Esophagus (tissue), 2 donors: ENCODE data around the gene DHH. TPM values are rescaled to one million over a fixed set of nuclear protein-coding genes. Genes with fewer than 3 reads are reported as not detected.

Experiments used
- H3K27ac ChIP-seq, 2 donors: one replicate each; pipeline ENCODE4 v1.5.1; 2013; ENCODE audit warnings: low read depth in 2 of 2, mild to moderate bottlenecking in 2 of 2, inconsistent platforms in 1 of 2, low read length in 1 of 2, moderate library complexity in 1 of 2
- H3K27me3 ChIP-seq, 2 donors: one replicate each; pipeline ENCODE4 v1.6.1; 2013; ENCODE audit warnings: low read length in 2 of 2, control low read depth in 1 of 2, mild to moderate bottlenecking in 1 of 2; ENCODE audit not compliant: insufficient read depth in 2 of 2, control insufficient read depth in 1 of 2
- H3K36me3 ChIP-seq, 2 donors: one replicate each; pipeline ENCODE4 v1.6.1; 2013; ENCODE audit warnings: low read length in 1 of 2; ENCODE audit not compliant: control insufficient read depth in 2 of 2, insufficient read depth in 2 of 2
- H3K4me1 ChIP-seq, 2 donors: one replicate each; pipeline ENCODE4 v1.6.1; 2013; ENCODE audit warnings: low read length in 1 of 2; ENCODE audit not compliant: control insufficient read depth in 2 of 2, insufficient read depth in 2 of 2
- H3K4me3 ChIP-seq, 2 donors: one replicate each; pipeline ENCODE4 v1.5.1; 2013; ENCODE audit warnings: low read length in 2 of 2, mild to moderate bottlenecking in 2 of 2, low read depth in 1 of 2, moderate library complexity in 1 of 2
- H3K9me3 ChIP-seq, 2 donors: one replicate each; pipeline ENCODE4 v1.6.1; 2013; ENCODE audit warnings: mild to moderate bottlenecking in 2 of 2, low read depth in 1 of 2, low read length in 1 of 2, moderate library complexity in 1 of 2; ENCODE audit not compliant: control insufficient read depth in 2 of 2, insufficient read depth in 1 of 2
- WGBS, 2 donors: extraction: QIAGEN DNeasy Blood & Tissue Kit; methylation state at CpG; one replicate each; pipeline ENCODE4 v1.1.7; 2013; 5-methylcytosine and 5-hydroxymethylcytosine counted together
- polyA plus RNA-seq, 2 donors: library from polyadenylated mRNA; stranded (reverse); fragments of 200-250 nt; gene quantifications; one replicate each; pipeline ENCODE4 v1.2.3, GENCODE V29; 2013
- donor health status: healthy with polysubstance abuse.
- donor health status: Bipolar disorder and iron deficiency.

The DHH gene
- polyA plus RNA-seq, 2 donors, result 0.06 to 0.21 TPM

DNA sequence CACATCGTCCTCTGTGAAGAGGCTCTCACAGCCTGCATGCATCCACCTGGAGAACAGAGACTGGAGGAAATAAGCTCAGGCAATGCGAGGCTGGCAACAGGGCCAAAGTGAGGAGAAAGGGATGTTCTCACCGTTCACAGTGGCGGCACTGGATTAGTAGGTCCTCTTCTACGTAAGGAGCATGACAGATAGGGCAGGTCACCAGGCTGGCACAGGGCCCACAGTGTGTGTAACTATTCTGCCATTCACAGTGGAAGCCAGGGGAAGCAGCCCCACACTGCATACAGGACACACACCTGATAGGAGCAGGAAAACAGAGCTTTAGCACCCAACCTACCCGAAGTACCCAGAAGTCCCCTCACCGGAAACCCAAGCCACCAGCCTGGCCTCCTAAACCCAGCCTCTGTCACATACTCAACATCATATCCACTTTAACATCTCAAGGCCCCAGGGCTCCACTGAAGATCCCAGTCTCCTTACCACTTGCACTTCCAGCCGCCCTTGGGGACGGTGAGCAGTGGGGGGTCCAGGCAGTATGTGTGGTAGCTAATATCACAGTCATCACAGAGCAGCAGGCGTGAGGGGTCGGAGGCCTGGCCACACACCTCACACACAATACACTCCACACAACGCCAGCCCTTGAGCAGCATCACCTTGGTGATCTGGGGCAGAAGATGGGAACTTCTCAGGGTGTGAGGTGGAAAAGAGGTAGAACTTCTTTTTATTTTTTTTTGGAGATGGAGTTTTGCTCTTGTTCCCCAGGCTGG lies 48.3 kb downstream of the DHH start:
- Histone ChIP-seq H3K36me3 (peaks cover 43 to 84% of the 10 kb centered on the region in 2 donors), H3K4me1 (no peaks in the 10 kb centered on the region), H3K4me3 (no peak overlapping the region), H3K27me3 (no peaks in the 10 kb centered on the region), H3K9me3 (no peaks in the 10 kb centered on the region), H3K27ac (no peak overlapping the region)
- 90% methylated on average over 12 of the region's 12 CpGs for WGBS, 2 donors

DNA sequence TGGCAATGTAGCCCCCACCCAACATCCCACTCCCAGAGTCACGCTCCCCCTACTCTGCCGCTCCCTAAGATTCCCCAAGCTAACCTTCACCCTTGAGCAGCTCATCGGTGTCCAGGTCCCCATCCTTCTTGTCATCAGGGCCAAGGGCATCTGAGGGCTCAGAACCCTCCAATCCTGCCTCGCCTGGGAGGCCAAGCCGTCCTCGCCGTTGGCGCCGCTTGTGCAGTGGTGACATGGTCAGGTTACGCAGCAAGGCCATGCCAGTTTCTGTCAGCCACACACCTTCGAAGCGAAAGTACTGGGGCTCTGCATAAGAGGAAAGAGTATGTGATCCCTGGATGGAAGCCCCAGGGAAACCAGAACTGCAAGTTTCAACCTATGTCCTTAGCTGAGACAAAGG lies 49.9 kb downstream of the DHH start:
- H3K4me3 ChIP-seq, result no peak overlapping the region
- H3K27me3 ChIP-seq, result no peaks in the 10 kb centered on the region
- 96 to 98% methylated on average over 12 of the region's 12 CpGs for WGBS, 2 donors
- H3K9me3 ChIP-seq, result no peaks in the 10 kb centered on the region
- peaks cover 56 to 82% of the 10 kb centered on the region in 2 donors for H3K36me3 ChIP-seq
- no peaks in the 10 kb centered on the region for H3K4me1 ChIP-seq
- H3K27ac ChIP-seq, result peak overlapping the region in 1 of 2 donors; percentile 5

DNA sequence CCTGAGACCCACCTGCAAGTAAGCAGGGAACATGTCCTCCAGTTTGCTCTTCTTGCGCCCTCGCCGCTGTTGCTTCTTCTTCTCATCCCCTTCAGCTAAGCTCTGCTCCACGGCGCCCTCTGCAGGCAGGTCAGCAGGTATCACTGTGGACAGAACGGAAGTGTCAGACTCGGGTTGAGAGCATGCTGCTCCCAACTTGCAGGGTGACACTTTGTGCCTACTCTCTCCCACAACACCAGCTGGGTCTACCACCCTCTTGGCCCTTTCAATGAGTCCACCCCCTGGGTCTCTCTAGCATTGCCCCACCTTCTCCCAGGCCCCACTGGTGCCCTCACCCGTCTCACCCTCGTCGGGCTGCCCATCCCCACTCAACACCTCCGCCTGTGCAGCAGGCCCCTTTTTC lies 50.7 kb downstream of the DHH start:
- 55 to 59% methylated on average over 11 of the region's 11 CpGs for WGBS, 2 donors
- H3K4me1 ChIP-seq, result no peaks in the 10 kb centered on the region
- no peak overlapping the region for H3K4me3 ChIP-seq
- H3K27me3 ChIP-seq, result no peaks in the 10 kb centered on the region
- H3K27ac ChIP-seq, result no peak overlapping the region
- H3K9me3 ChIP-seq, result no peaks in the 10 kb centered on the region
- peaks cover 59 to 82% of the 10 kb centered on the region in 2 donors for H3K36me3 ChIP-seq

DNA sequence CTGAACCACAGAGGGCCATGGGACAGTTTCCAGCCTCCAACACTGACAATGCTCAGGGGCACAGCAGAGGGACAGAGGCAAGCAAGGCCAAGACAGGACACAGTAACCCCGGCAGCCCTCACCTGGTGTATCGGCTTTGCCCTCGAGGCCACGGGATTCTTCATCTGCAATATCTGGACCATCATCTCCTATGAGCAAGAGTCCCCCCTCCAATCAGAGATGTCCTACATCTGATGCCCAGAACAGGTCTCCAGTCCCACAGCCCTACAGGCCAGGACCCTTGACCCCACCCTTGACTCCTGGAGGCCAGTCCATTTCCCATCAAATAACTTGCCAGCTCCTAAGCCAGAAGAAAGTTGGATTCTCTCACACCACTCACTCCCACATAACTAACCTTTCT lies 51.4 kb downstream of the DHH start:
- H3K27me3 ChIP-seq, result no peaks in the 10 kb centered on the region
- H3K4me3 ChIP-seq, result no peak overlapping the region
- WGBS, 2 donors, result 90 to 97% methylated on average over 4 of the region's 4 CpGs
- H3K9me3 ChIP-seq, result no peaks in the 10 kb centered on the region
- H3K4me1 ChIP-seq, result no peaks in the 10 kb centered on the region
- peaks cover 55 to 83% of the 10 kb centered on the region in 2 donors for H3K36me3 ChIP-seq
- H3K27ac ChIP-seq, result no peak overlapping the region

DNA sequence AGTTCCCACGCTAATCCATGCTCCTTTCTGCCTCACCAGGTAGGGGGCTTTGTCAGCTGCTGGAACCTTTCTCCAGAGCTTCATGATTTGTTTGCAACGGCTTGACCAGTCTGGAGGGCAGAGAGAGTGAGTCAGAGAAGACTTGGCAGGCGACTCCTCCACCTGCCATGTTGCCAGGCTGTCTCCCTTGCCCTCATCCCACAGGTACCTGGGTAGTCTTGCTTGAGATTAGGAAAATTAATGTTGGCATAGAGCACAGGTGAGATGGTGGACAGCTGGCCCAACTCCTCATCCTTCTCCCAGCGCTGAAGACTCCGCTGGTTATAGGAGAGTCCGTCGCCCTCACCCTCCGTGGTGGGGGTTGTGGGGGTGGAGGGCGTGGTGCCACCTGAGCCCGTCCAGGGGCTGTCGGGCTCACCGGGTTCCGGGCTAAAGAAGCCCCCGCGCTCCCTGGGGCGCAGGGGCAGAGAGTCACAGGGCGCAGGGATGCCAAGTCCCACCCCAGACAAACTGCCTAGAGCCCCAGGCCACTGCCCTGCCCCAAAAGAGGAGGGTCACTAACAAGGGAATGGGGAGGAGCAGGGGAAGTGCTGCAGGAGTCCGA lies 52.6 kb downstream of the DHH start:
- H3K4me1 ChIP-seq, result no peaks in the 10 kb centered on the region
- no peak overlapping the region for H3K4me3 ChIP-seq
- no peaks in the 10 kb centered on the region for H3K27me3 ChIP-seq
- no peak overlapping the region for H3K27ac ChIP-seq
- WGBS, 2 donors, result 84 to 87% methylated on average over 18 of the region's 18 CpGs
- H3K36me3 ChIP-seq, result peaks cover 59 to 89% of the 10 kb centered on the region in 2 donors
- H3K9me3 ChIP-seq, result no peaks in the 10 kb centered on the region

DNA sequence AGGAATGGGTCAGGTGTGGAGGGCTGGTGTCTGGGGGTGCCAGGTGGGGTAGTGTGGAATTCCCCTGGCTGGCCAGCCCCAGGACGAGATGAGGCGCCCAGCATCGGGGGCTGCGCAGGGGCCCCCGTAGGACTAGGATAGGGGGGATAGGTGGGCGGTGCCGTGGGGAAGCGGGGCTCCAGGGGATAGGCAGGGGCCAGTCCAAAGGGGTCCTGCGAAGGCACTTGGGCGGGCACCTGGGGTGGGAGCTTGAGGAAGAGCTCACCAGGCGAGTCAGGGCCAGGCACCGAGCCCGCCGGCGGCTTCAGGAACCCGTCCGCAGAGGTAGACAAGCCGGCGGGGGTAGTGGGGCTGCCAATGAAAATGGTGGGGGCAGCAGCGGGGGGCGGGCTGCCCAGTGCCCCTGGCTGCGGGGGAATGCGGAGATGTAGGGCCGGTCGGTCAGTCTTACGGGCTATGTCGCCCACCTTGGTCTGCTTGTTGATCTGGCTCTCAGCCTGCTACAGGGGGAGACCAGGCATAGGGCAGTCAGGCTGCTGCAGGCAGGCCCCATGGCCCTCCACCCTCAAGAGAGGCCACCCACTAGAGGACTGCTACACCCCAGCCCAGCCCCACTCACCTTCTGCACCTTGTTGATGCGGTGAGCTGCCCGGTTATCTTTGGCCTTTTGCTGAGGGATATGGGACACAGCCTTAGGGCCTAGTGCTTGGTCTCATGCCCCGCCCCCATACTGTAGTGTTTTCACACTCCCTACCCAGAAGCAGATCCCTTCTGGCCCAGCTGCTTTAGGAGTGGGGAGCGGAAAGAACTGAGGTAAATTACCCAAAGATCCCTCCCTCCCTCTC lies 53.3 kb downstream of the DHH start:
- H3K9me3 ChIP-seq, result no peaks in the 10 kb centered on the region
- H3K27ac ChIP-seq, result no peak overlapping the region
- H3K36me3 ChIP-seq, result peaks cover 57 to 86% of the 10 kb centered on the region in 2 donors
- no peaks in the 10 kb centered on the region for H3K27me3 ChIP-seq
- no peak overlapping the region for H3K4me3 ChIP-seq
- no peaks in the 10 kb centered on the region for H3K4me1 ChIP-seq
- WGBS, 2 donors, result 92 to 94% methylated on average over 26 to 31 of the region's 31 CpGs

DNA sequence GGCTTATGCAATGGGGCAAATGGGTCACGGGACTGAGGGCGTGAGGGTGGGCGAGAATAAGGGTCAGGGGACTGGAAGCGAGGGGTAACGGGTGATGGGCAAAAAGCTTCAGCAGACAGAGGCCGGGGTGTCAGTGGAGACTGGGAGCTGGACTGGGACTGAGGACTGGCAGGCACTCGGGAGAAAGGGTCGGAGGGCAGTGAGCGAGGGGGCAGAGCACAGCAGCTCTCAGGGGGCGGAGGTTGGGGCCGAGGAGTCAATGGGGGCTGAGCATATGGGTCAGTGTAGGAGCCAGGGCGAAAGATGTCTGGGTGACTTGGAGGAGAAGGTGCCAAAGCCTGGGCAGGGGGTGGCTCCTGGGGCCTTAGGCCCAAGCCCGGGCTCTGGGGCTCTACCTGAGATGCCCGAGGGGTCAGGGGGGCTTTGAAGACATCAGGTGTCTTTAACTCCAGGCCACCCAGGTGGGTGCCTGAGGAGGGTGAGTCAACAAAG lies 54.2 kb downstream of the DHH start:
- no peaks in the 10 kb centered on the region for H3K27me3 ChIP-seq
- WGBS, 2 donors, result 96% methylated on average over 14 of the region's 14 CpGs
- no peak overlapping the region for H3K27ac ChIP-seq
- no peaks in the 10 kb centered on the region for H3K4me1 ChIP-seq
- no peak overlapping the region for H3K4me3 ChIP-seq
- no peaks in the 10 kb centered on the region for H3K9me3 ChIP-seq
- H3K36me3 ChIP-seq, result peaks cover 52 to 79% of the 10 kb centered on the region in 2 donors

DNA sequence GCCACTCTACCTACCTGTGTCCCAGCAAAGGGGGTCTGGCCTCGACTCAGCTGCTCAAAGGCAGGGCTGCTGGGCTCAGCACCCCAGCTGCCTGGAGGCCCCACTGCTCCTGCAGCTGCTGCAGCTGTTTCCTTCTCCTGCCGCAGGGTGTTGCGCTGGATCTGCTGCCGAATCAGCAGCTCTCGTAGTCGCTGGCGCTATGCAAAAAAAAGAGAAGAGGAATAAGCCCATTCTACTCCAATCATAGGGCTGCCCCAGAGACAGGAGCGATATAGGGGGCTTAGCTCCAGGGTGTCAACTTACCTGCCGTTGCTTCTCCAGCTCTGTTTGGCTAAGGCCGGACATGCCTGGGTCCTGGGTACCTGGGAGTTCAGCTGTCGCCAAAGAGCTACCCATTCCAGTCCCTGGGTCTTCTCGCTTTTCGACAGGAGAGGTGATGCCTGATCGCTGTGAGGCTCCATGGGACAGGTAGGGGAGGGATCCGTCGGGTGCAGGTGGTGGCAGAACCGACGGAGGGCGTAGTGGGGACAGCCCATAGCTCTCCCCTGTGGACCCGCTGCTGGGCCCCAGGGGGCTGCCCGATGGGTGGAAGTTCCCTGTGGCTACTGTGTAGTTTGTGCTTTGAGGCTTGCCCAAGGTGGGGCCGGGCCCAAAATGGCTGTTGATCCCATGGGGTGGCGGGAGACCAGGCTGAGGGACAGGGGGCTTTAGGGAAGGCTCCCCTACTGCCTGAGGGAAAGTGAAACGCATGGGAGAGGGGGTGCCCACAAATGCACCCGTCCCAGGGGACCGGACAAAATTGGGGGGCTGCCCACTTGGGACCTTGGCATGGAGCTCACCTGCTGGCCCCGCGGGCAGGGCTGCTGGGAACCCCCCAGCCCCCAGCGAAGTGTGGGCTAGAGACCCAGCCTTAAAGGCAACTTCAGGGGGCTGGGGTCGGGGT lies 54.9 kb downstream of the DHH start:
- Histone ChIP-seq H3K4me1 (no peaks in the 10 kb centered on the region), H3K9me3 (no peaks in the 10 kb centered on the region), H3K4me3 (no peak overlapping the region), H3K27me3 (no peaks in the 10 kb centered on the region), H3K27ac (no peak overlapping the region), H3K36me3 (peaks cover 48 to 77% of the 10 kb centered on the region in 2 donors)
- 93 to 95% methylated on average over 30 of the region's 30 CpGs for WGBS, 2 donors
